Naive B cell (primary cell): ENCODE data around the gene VWA5B2. TPM values are rescaled to one million over a fixed set of nuclear protein-coding genes. Genes with fewer than 3 reads are reported as not detected.
"Not testable (repeated sequence)": the region's sequence is repeated elsewhere in the genome, so short reads cannot be mapped to it uniquely, and the experiment has no call there.

Experiments
- ATAC-seq, 2 donors: fragments of 150-1000 bp; cut with Tn5 transposase; 2 replicates each; pipeline ENCODE4 v1.10.0; 2021; ENCODE audit warnings: low read depth in 2 of 2, mild to moderate bottlenecking in 2 of 2, moderate library complexity in 2 of 2
- DNase-seq: peaks from one replicate; pipeline ENCODE4 v3.0.0; 2022
- H3K27ac Mint-ChIP-seq, 6 donors: one replicate each; pipeline ENCODE4 v1.8.0; 2020 to 2022; ENCODE audit warnings: mild to moderate bottlenecking in 6 of 6, mixed read lengths in 6 of 6, moderate library complexity in 5 of 6, inconsistent platforms in 2 of 6
- H3K27me3 Mint-ChIP-seq, 3 donors: one replicate each; pipeline ENCODE4 v1.8.0; 2021 to 2022; ENCODE audit warnings: mixed read lengths in 3 of 3, mild to moderate bottlenecking in 1 of 3
- H3K36me3 Mint-ChIP-seq, 2 donors: one replicate each; pipeline ENCODE4 v1.8.0; 2020 to 2022; ENCODE audit warnings: mixed read lengths in 2 of 2, inconsistent platforms in 1 of 2, mild to moderate bottlenecking in 1 of 2
- H3K4me1 Mint-ChIP-seq, 3 donors: one replicate each; pipeline ENCODE4 v1.8.0; 2020 to 2022; ENCODE audit warnings: mixed read lengths in 3 of 3, inconsistent platforms in 1 of 3, mild to moderate bottlenecking in 1 of 3, moderate library complexity in 1 of 3
- H3K4me3 Mint-ChIP-seq, 8 donors: one replicate each; pipeline ENCODE4 v1.8.0; 2020 to 2022; ENCODE audit warnings: mild to moderate bottlenecking in 8 of 8, mixed read lengths in 8 of 8, moderate library complexity in 8 of 8, inconsistent platforms in 2 of 8
- H3K9me3 Mint-ChIP-seq, 7 donors: one replicate each; pipeline ENCODE4 v1.8.0; 2020 to 2022; ENCODE audit warnings: mixed read lengths in 7 of 7, mild to moderate bottlenecking in 5 of 7, inconsistent platforms in 2 of 7, moderate library complexity in 1 of 7
- polyA plus RNA-seq, 6 donors: library from polyadenylated mRNA; unstranded; fragments of 300-500 nt; fragmentation: Illumina TruSeq; gene quantifications; one replicate each; pipeline ENCODE4 v1.2.3, GENCODE V29; 2021; ENCODE audit warnings: low read depth in 6 of 6

VWA5B2 gene
- polyA plus RNA-seq, 6 donors from 2014 or later = not detected

DNA sequence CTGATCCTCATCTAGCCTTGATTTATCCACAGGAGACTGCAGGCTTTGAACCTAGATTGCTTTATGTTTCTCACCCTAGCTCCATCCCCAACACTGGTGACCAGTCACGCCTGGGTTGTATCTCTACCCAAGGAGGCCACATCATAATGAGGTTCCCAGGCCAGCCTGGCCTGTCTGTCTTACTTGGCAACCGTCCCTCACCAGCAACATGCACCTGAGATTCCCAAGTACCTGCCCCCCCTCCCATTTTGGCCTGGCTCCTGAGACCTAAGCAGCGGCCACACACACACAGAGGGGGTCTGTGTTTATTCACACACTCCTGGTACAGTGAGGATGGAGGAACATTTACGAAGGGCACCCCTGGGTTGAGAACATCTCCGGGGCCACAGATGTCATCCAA, 29.5 kb downstream of the VWA5B2 start:
- H3K4me1 Mint-ChIP-seq = peaks cover 22 to 28% (median 24%) of the 10 kb centered on the region in 3 donors
- H3K4me3 Mint-ChIP-seq = peak overlapping the region in 7 of 8 donors; percentile 7 to 77 (median 67)
- H3K36me3 Mint-ChIP-seq = peaks cover 0 to 13% of the 10 kb centered on the region in 2 donors
- peaks cover 27 to 46% (median 43%) of the 10 kb centered on the region in 3 donors for H3K27me3 Mint-ChIP-seq
- no peak for ATAC-seq
- H3K9me3 Mint-ChIP-seq = peaks cover 0 to 3% (median 0%) of the 10 kb centered on the region in 7 donors
- no peak for DNase-seq
- H3K27ac Mint-ChIP-seq = peak overlapping the region in 1 of 6 donors; percentile 37

DNA sequence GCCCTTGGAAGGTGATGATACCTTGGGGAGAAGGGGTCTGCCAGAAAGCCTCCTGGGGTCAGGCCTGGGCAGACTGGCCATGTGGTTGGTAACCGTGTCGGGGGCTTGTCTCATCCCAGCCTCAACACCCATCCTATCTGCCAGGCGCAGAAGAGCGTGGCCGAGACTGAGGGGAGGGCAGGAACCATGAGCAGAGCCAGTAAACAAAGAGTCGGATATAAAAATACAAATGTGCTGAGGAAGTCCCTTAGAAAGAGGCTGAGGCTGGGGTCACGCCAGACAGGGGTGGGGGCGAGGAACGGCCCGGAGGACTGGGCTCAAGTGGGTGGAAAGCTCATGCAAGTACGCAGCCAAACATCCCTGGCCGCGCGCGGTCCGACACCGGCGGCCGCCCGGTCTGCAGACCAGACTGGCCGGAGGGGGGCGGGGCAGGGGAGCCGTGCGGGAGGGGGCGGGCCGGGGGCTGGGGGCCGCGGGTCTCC, 30.1 kb downstream of the VWA5B2 start:
- Mint-ChIP-seq H3K27me3 (peaks cover 31 to 48% (median 43%) of the 10 kb centered on the region in 3 donors), H3K4me3 (peak overlapping the region in 6 of 8 donors; percentile 53 to 77 (median 69)), H3K27ac (no peak overlapping the region), H3K36me3 (peaks cover 0 to 13% of the 10 kb centered on the region in 2 donors), H3K4me1 (peaks cover 22 to 28% (median 24%) of the 10 kb centered on the region in 3 donors), H3K9me3 (peaks cover 0 to 3% (median 0%) of the 10 kb centered on the region in 7 donors)
- DNase-seq (no peak), ATAC-seq (no peak)

DNA sequence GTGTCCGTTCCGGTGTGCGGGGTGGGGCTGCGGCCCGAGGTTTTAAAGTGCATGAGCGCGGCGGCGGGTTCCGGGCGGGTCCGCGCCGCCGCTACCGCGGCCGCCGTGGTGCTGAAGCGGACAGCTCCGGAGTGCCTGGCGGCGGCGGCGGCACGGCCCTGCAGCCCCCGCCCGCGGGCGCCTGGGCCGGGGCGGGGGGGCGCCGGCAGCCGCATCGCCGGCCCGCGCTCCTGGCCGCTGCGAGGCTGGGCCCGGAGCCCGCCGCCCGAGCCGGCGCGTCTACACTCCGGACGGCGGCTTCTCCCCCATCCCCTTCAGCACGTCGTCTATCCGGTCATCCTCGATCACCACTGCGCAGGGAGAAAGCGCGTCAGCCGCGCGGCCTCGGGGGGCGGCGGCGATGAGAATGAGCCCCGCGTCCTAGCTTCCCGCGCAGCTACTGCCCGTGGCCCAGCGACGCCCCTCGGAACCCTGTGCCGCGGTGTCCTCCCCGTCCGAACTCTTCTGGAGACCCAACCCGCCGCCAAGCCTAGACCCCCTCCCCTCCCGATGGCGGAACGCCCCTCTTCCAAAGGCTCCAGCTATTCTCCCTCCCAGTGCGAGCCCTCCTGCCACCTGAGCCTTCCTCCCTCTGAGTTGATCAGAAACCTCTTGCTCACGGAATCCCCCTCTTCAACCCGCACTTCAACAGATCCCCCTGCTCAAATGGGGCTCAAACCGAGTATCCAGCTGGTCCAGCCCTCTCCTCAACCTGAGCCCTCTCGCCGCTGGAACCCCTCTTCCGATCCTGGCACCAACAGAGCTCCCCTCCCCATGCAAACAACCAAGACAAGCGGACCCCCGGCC, 30.7 kb downstream of the VWA5B2 start:
- Mint-ChIP-seq H3K4me3 (peak overlapping the region; percentile 69 to 90 (median 82)), H3K27ac (no peak overlapping the region), H3K36me3 (peaks cover 0 to 13% of the 10 kb centered on the region in 2 donors), H3K4me1 (peaks cover 22 to 28% (median 24%) of the 10 kb centered on the region in 3 donors), H3K27me3 (peaks cover 37 to 52% (median 43%) of the 10 kb centered on the region in 3 donors), H3K9me3 (peaks cover 0 to 3% (median 0%) of the 10 kb centered on the region in 7 donors)
- peak; percentile 35 for DNase-seq
- peak; percentile 62 to 65 for ATAC-seq

DNA sequence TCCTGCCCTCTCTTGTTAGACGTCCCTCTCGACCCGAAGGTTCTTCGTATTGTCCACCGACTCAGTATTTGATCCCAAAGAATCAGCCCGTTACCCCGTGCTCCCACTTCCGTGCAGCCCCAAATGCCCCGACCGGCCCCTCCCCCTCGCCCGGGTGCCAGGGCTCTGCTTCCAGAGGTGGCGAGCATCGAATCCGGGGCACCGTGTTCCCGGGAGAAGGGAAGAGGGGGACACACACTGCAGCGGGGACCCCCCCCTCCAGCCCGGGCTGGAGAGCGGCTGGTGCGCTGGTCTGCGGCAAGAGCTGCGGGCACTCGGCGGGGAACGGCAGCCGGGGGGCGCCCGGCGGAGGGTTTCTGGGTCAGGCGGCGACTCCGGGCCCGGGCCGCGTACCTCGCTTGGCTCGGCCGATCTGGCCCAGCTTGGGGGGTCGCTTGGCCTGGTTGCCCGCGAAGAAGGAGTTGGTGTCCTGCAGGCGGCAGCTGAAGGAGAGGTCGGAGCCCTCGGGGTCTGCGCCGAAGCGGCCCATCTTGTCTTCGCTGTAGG, 31.4 kb downstream of the VWA5B2 start:
- H3K27ac Mint-ChIP-seq = no peak overlapping the region
- peaks cover 0 to 13% of the 10 kb centered on the region in 2 donors for H3K36me3 Mint-ChIP-seq

DNA sequence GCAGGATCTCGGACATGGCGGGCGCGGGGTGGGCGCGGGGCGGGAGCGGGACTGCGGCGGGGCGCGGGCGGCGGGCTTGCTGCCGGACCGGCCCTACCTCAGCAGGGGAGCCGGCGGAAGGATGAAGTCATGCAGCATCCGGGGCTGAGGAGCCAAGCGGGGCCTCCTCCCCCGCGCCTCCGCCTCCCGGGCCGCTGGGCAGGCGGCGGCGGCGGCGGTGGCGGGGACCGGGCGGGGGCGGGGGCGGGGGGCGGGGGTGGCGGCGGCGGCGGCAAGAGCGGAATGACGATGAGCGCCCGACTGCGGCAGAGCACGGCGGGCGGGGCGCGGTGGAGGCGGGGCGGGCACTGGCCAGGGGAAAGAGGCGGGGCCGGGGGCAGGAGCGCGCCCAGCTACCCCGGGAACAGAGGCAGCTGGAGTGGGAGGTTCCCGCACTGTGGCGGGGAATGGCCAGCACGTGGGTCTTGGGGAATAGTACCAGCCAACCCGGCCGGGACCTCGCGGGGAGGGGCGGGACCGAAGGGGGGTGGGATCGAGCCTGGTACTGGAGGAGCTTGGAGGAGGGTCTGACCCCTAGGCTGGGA, 32.0 kb downstream of the VWA5B2 start, which contains the start of gene CAMK2N2:
TSS of gene CAMK2N2 (minus strand) at position 284 of the 584 bp plus-strand sequence. CDS start at position 16, 268 bp downstream.
- Mint-ChIP-seq H3K4me1 (peaks cover 22 to 28% (median 24%) of the 10 kb centered on the region in 3 donors), H3K4me3 (peak within 1 kb of the TSS; percentile 69 to 96 (median 88)), H3K36me3 (peaks cover 0 to 13% of the 10 kb centered on the region in 2 donors), H3K27ac (peak within 1 kb of the TSS in 3 of 6 donors; percentile 22 to 96 (median 84)), H3K9me3 (peaks cover 0 to 3% (median 0%) of the 10 kb centered on the region in 7 donors), H3K27me3 (peaks cover 43 to 57% (median 50%) of the 10 kb centered on the region in 3 donors)
- ATAC-seq = peak; percentile 54 to 56
- DNase-seq = peak; percentile 36

More for the DNA sequence above, 31.4 kb downstream of the VWA5B2 start:
- H3K4me3 Mint-ChIP-seq = peak overlapping the region; percentile 69 to 90 (median 82)
- H3K9me3 Mint-ChIP-seq = peaks cover 0 to 3% (median 0%) of the 10 kb centered on the region in 7 donors
- peaks cover 22 to 28% (median 24%) of the 10 kb centered on the region in 3 donors for H3K4me1 Mint-ChIP-seq
- no peak for DNase-seq
- peaks cover 39 to 52% (median 45%) of the 10 kb centered on the region in 3 donors for H3K27me3 Mint-ChIP-seq
- ATAC-seq = no peak

DNA sequence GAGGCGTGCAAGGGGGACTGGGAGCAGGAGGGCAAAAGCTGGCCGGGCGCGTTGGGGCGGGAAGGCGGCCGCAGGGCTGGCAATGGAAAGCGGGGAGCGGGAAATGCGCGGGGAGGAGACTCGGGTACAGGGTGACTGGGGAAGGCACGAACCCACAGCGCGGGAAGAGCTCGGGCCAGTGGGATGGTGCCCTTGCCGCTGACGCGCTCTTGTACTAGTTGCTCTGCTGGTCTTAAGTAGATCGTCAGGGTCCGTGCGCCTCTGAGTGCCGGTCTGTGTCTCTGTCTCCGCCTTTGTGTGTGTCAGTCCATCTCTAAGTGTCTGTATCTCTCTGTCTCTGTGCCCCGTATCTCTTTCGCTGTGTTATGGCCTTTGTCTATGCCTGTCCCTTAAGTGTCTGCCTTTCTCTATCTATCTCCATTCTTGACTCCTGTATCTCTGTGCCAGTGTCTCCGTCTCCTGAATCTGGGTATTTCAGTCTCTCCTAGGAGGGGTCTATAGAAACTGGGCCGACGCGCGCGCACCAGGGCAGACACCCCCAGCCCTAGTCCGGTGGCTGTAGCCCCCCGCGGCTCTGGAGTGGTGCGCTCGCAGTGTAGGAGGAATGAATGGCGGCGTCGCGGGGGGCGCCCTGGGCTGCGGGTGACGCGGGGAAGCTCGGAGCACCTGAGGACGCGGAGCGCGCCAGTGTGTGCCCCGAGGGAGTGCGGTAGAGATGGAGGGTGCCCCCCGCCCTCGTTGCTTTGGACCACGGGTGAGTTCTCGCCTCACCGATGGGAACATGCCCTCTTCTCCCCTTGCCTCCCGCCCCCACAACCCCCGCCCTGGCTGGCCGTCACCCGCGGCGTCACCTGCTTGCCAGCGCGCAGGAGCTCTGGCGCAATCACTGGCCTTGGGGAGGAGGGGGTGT, 32.7 kb downstream of the VWA5B2 start:
- H3K36me3 Mint-ChIP-seq = peaks cover 0 to 13% of the 10 kb centered on the region in 2 donors
- H3K27me3 Mint-ChIP-seq = peaks cover 45 to 61% (median 52%) of the 10 kb centered on the region in 3 donors
- peaks cover 0 to 5% (median under 1%) of the 10 kb centered on the region in 7 donors for H3K9me3 Mint-ChIP-seq
- H3K4me3 Mint-ChIP-seq = peak overlapping the region; percentile 69 to 96 (median 88)
- H3K4me1 Mint-ChIP-seq = peaks cover 22 to 28% (median 24%) of the 10 kb centered on the region in 3 donors
- ATAC-seq = peak; percentile 21 to 22
- H3K27ac Mint-ChIP-seq = peak overlapping the region in 3 of 6 donors; percentile 22 to 96 (median 84)
- peak; percentile 21 for DNase-seq

DNA sequence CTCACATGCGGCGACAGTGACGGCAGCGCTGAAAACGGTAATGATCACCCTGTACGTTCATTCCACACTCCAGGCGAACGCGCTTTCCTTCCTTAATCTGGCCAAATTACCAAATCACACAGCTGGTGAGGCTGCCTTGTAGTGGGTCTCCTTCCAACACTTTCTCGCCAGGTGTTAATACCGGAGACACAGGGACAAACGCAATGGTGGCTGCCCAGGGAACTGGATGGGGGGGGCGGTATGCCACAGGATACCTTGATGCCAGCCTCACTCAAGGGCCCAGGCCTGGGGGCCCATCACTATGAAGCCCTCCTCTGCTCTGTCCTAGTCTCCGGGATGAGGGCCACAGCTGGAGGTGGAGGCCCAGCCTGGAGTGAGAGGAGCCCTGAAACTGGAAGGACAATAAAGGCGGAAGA, 33.4 kb downstream of the VWA5B2 start:
- ATAC-seq (peak in 1 of 2 donors; percentile 27), DNase-seq (no peak)
- Mint-ChIP-seq H3K36me3 (peaks cover 0 to 7% of the 10 kb centered on the region in 2 donors), H3K4me1 (peaks cover 22 to 28% (median 24%) of the 10 kb centered on the region in 3 donors), H3K9me3 (peaks cover 0 to 8% (median 6%) of the 10 kb centered on the region in 7 donors), H3K4me3 (peak overlapping the region in 6 of 8 donors; percentile 38 to 82 (median 61)), H3K27ac (peak overlapping the region in 1 of 6 donors; percentile 39), H3K27me3 (peaks cover 51 to 68% (median 57%) of the 10 kb centered on the region in 3 donors)

DNA sequence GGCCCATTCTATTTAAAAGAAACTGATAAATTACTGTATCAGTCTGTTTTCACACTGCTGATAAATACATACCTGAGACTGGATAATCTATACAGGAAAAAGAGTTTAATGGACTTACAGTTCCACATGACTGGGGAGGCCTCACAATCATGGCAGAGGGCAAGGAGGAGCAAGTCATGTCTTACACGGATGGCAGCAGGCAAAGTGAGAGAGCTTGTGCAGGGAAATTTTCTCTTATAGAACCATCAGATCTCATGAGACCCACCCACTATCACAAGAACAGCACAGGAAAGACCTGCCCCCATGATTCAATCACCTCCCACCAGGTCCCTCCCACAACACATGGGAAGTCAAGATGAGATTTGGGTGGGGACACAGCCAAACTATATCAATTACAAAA, 37.9 kb downstream of the VWA5B2 start:
- not testable (repeated sequence) for H3K4me1 Mint-ChIP-seq, H3K4me3 Mint-ChIP-seq, H3K36me3 Mint-ChIP-seq, ATAC-seq, H3K27ac Mint-ChIP-seq, DNase-seq
- H3K9me3 Mint-ChIP-seq = peaks cover 0 to 16% (median 6%) of the 10 kb centered on the region in 7 donors
- H3K27me3 Mint-ChIP-seq = peaks cover 39 to 68% (median 48%) of the 10 kb centered on the region in 3 donors

DNA sequence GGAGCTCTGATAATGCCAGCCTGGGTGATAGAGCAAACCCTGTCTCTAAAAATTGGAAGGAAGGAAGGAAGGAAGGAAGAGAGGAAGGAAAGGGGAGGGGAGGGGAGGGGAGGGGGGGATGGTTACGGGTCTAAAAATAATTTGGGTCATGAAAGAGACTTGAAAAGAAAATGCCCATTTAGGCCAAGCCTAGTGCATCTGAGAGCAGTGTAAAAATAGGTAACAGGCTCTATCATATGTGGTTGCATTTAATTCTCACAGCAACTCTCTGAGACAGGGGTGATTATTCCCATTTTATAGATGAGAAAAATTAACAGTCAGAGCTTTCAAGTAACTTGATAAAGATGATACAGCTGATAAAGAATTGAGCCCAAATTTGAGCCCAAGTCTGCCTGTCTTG, 42.9 kb downstream of the VWA5B2 start:
- no peak for ATAC-seq
- Mint-ChIP-seq H3K4me3 (no peak overlapping the region), H3K36me3 (peaks cover 0 to 8% of the 10 kb centered on the region in 2 donors), H3K27ac (no peak overlapping the region), H3K4me1 (peaks cover 0 to 7% (median 6%) of the 10 kb centered on the region in 3 donors), H3K27me3 (peaks cover 47 to 75% (median 61%) of the 10 kb centered on the region in 3 donors), H3K9me3 (peaks cover 0 to 13% (median 3%) of the 10 kb centered on the region in 7 donors)
- no peak for DNase-seq

DNA sequence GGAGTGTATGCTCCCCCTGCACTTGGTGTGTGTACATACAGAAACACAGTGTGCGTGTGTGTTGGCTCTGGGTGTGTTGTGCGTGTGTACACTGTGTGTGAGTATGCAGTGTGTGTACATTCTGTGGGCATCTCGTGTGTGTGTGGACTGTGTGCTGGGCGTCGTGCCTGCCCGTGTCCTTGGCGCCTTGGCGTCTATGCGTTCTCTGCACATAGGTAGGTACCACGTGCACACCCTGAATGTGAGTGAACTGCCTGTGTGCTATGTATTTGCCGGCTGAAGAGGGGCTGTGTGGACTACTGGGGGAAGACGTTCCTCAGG, 46.0 kb downstream of the VWA5B2 start:
- ATAC-seq = no peak
- Mint-ChIP-seq H3K27me3 (peaks cover 49 to 81% (median 73%) of the 10 kb centered on the region in 3 donors), H3K4me3 (peak overlapping the region in 2 of 8 donors; percentile 1 to 57), H3K27ac (peak overlapping the region in 1 of 6 donors; percentile 1), H3K9me3 (peaks cover 0 to 6% (median 1%) of the 10 kb centered on the region in 7 donors), H3K4me1 (peaks cover 0 to 7% (median 6%) of the 10 kb centered on the region in 3 donors), H3K36me3 (peaks cover 0 to 8% of the 10 kb centered on the region in 2 donors)
- DNase-seq = no peak

DNA sequence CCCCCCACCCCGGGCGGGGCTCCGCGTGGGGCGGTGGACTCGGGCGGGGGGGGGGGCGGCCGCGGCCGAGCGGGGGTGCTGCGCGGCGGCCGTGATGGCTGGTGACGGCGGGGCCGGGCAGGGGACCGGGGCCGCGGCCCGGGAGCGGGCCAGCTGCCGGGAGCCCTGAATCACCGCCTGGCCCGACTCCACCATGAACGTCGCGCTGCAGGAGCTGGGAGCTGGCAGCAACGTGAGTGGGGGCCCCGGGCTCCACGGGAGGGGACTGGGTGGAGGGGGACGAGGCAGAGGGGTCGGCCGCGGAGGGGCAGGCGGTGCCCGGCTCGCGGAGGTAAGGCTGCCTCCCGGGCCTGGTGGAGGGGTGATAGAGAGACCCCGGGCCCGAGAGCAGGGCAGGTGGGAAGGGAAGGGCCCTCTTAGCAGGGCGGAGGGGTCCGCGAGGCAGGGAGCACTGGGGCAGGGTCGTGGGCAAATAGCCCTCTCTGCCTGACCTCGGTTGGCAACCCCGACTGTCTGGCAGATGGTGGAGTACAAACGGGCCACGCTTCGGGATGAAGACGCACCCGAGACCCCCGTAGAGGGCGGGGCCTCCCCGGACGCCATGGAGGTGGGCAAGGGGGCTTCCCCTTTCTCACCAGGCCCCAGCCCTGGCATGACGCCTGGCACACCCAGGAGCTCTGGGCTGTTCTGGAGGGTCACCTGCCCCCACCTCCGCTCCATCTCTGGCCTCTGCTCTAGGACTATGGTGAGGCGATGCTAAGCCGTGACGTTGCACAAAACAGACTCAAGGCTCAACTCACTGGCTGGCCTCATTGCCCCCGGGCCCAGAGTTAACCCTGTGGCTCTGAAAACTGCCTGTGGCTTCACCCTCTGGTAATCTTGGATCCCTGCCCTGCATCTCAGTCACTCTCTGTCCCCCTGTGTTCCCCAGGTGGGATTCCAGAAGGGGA, 46.9 kb downstream of the VWA5B2 start, which contains the start of gene ECE2:
TSS of gene ECE2 (plus strand) at position 62 of the 950 bp plus-strand sequence. CDS start at position 194, 132 bp downstream.
- ATAC-seq (no peak), DNase-seq (no peak)
- Mint-ChIP-seq H3K4me1 (peaks cover 0 to 7% (median 6%) of the 10 kb centered on the region in 3 donors), H3K36me3 (peaks cover 0 to 8% of the 10 kb centered on the region in 2 donors), H3K4me3 (peak within 1 kb of the TSS in 4 of 8 donors; percentile 1 to 61 (median 40)), H3K27ac (peak within 1 kb of the TSS in 2 of 6 donors; percentile 19 to 80), H3K27me3 (peaks cover 52 to 80% (median 78%) of the 10 kb centered on the region in 3 donors), H3K9me3 (peaks cover 0 to 6% (median 1%) of the 10 kb centered on the region in 7 donors)
